Measurements from ENCODE around the gene LRGUK.
"Not testable (repeated sequence)": the region's sequence is repeated elsewhere in the genome, so short reads cannot be mapped to it uniquely, and the experiment has no call there.

LRGUK gene

GRCh38 chr7:134126966-134127848, at the start of gene LRGUK:
LRGUK (plus strand) TSS chr7:134127340; CDS start chr7:134127368, 28 bp downstream.
- DNase-seq (ENCODE audit: low read depth in 3 of 3, low spot score in 1 of 3), result peak; percentile 46 to 55 (median 47)

- DNase-seq (ENCODE audit: low read depth in 3 of 3, low spot score in 1 of 3), result not testable (repeated sequence)
Measured at GRCh38 chr7:134077560-134077959, 49.6 kb upstream of the LRGUK start.

DNA sequence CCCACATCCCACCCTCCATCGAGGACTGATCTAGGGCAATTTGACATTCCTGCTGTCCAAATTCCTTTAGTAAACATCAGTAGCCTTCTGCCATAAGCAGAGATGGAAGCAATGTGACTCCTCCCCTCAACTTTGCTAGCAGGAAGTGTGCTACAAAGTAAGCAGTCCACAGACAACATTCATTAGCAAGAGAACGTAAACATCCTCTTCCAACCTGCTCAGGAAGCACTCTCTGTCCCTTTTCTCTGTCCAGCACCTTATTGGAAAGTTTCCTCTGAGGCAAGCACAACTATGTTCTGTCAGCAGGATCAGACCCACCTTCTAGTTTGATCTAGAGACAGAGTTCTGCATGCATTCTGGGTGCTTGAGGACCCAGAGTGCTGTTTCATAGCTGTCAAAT, 48.1 kb upstream of the LRGUK start:
- no peak for DNase-seq (ENCODE audit: low read depth in 3 of 3, low spot score in 1 of 3)

DNA sequence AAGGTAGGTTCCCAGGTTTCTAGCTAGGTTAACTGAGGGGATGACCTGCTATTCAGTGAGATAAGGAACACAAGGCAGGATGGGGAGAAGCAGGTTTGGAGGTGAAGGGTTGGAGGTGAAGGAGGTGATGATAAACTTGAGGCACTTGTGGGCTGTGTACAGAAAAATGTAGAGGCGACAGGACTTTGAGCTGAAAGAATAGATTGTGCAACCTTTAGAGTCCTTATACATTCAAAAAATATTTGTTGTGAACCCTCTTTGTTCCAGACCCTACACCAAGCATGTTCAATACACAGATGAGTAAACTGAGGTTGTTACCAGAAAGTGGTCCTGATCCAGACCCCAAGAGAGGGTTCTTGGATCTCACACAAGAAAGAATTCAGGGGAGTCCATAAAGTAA, 45.4 kb upstream of the LRGUK start:
- DNase-seq (ENCODE audit: low read depth in 3 of 3, low spot score in 1 of 3), result no peak

- DNase-seq (ENCODE audit: low read depth in 3 of 3, low spot score in 1 of 3), result no peak
Measured at GRCh38 chr7:134083766-134084487, 43.2 kb upstream of the LRGUK start.

DNA sequence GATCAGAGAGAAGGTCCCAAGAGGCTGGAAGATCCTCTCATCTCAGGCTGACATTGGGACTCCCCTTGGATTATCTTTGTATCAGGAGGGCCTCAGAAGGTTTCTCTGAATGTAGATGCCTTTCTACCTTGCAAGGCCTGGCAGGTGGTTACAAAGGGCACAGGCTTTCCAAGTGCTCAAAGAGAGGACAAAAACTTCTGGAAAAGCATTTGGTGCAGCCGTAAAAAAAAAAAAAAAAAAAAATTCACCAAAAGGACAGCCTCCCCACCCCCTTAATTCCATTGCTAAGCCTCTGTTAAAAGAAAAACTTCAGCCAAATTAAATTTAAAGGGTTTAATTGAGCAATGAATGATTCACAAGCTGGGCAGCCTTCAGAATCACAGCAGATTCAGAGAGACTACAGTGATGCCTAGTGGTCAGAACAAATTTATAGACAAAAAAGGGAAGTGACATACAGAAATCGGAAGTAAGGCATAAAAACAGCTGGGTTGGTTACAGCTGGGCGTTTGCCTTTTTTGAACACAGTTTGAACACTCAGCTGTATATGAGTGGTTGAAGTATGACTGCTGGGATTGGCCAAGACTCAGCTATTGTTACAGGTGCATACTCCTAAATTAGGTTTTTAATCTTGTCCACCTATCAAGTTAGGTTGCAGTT, 42.5 kb upstream of the LRGUK start:
- no peak for DNase-seq (ENCODE audit: low read depth in 3 of 3, low spot score in 1 of 3)

DNA sequence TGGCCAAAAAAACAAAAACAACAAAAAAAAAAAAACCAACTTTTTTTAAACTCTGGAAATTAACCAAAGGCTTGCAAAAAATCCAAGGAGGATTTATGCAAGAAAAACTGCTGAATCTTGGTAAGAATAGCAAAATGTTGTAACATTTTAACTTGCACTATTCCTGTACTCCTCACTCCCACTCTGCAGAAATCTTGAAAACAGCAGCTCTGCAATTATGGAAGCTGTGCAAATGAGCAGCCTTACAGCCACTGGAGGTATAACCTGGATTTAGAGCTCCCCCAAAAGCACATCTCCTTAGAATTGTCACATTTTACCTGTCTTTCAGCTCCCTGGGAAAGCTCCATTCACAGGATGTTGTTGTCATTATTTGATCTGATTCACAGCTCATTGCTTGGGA, 41.8 kb upstream of the LRGUK start:
- no peak for DNase-seq (ENCODE audit: low read depth in 3 of 3, low spot score in 1 of 3)

DNA sequence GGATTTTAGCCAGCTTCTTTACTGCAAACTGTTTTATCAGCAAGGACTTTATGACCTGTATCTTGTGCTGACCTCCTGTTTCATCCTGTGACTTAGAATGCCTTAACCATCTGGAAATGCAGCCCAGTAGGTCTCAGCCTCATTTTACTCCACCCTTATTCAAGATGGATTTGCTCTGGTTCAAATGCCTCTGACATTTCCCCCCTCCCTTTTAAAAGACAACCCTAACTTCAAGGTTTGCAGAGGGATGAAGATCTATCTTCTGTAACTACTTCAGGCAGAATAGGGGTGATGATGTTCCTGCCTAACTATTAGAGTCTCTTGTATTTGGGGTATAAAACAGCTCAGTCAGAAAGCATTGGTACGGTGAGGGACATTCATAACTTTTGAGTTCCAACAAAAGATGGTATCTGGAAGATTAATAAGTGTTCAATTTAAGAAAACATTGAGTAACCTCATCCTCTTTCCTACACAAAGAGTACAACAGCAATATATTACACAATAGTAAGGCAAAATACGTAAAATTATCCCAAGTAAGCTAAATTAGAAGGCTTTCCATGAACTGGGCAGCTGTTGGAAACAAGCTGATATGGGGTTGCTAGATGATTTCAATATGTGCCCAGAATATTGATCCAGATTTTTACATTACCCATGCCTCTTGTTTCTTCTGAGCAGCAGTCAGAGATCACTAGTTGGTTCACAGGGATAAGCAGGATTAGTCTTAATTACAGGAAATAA, 40.0 kb upstream of the LRGUK start:
- DNase-seq (ENCODE audit: low read depth in 3 of 3, low spot score in 1 of 3), result no peak

- DNase-seq (ENCODE audit: low read depth in 3 of 3, low spot score in 1 of 3), result no peak
Measured at GRCh38 chr7:134088199-134088598, 38.9 kb upstream of the LRGUK start.

DNA sequence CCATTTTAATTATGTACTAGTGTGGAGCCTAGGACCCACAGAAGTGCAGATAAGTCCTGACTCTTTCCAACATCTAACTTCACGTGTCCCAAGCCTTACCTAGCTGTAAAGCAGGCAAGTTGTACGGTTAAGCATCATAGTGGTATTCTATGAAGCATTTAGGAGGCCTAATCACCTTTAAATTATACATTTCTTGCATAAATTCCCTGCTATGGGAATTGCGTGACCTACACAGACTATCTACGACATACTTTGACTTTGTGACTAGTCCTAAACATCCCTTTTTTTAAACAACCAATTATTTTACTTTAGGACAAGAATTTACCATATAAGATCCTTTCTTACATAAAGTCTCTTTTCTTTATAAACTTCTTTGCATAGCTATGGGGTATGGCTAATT, 37.7 kb upstream of the LRGUK start:
- DNase-seq (ENCODE audit: low read depth in 3 of 3, low spot score in 1 of 3), result no peak

DNA sequence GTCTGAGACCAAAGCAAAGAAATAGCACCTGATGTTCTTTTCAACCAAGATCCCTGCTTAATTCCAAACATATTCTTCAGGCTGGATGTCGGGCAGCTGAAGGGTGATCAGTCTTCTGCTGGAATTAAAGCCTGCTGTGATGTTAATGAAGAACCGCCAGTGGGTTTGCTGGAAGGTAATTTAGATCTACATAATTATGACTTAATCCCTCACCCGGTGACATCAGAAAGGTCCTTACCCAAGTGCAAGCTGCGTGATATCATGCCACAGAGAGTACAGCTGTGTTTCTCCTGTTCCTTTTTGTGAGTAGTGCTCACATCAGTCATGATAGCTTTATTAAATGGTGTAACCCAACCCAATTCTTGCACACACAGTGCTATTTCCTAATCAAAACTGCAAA, 29.1 kb upstream of the LRGUK start:
- no peak for DNase-seq (ENCODE audit: low read depth in 3 of 3, low spot score in 1 of 3)

- no peak for DNase-seq (ENCODE audit: low read depth in 3 of 3, low spot score in 1 of 3)
Measured at GRCh38 chr7:134101716-134102115, 25.4 kb upstream of the LRGUK start.

- DNase-seq (ENCODE audit: low read depth in 3 of 3, low spot score in 1 of 3), result no peak
Measured at GRCh38 chr7:134104166-134104565, 23.0 kb upstream of the LRGUK start.

GRCh38 chr7:134105841-134106240, 21.3 kb upstream of the LRGUK start:
- no peak for DNase-seq (ENCODE audit: low read depth in 3 of 3, low spot score in 1 of 3)

- no peak for DNase-seq (ENCODE audit: low read depth in 3 of 3, low spot score in 1 of 3)
Measured at GRCh38 chr7:134108802-134109201, 18.3 kb upstream of the LRGUK start.

DNA sequence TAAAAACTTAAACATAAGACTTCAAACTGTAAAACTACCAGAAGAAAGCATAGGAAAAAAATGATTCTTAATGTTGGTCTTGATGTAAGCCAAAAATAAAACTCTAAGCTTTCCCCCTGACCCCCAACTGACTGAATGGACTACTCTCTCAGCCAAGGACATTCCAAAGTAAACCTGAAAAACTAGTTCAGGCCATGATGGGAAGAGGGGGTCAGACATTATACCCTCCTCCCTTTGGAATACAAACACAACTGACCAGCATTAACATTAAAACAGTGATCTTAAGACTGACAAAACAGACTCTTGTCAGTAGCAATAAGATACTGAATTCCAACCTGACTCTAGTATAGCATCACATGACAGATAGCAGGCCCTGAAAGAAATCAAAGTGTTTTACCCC, 13.5 kb upstream of the LRGUK start:
- no peak for DNase-seq (ENCODE audit: low read depth in 3 of 3, low spot score in 1 of 3)

DNA sequence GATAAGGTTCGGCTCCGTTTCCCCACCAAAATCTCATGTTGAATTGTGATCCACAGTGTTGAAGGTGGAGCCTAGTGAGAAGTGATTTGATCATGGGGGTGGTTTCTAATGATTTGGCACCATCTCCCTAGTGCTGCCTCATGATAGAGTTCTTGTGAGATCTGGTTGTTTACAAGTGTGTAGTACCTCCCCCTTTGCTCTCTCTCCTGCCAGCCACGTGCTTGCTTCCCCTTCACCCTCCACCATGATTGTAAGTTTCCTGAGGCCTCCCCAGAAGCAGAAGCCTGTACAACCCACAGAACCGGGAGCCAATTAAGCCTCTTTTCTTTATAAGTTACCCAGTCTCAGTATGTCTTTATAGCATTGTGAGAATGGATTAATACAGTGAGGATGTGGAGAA, 12.1 kb upstream of the LRGUK start:
- DNase-seq (ENCODE audit: low read depth in 3 of 3, low spot score in 1 of 3), result no peak

GRCh38 chr7:134120405-134120804, 6.7 kb upstream of the LRGUK start:
- DNase-seq (ENCODE audit: low read depth in 3 of 3, low spot score in 1 of 3), result no peak

GRCh38 chr7:134121632-134122139, 5.5 kb upstream of the LRGUK start:
- no peak for DNase-seq (ENCODE audit: low read depth in 3 of 3, low spot score in 1 of 3)

DNA sequence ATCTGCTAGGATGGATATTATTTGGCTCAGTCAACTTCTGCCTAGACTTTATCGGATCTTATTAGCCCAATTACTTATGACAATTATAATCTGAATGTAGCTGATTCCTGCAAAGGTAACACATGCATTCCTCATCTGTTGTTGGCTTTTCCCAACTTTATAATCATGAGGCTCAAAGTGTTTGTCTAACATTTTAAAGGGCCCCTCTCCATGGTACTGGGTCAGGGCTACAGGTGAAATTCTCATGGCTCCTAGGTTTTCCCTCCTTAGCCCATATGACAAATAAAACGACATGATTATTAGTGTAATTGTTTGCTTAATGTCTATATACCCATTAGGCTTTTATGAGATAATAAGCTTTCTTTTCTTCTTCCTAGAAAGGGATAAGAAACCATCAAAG, 4.2 kb upstream of the LRGUK start:
- no peak for DNase-seq (ENCODE audit: low read depth in 3 of 3, low spot score in 1 of 3)

- DNase-seq (ENCODE audit: low read depth in 3 of 3, low spot score in 1 of 3), result no peak
Measured at GRCh38 chr7:134126146-134126545, 994 bp upstream of the LRGUK start.
